Neural cell (in vitro differentiated cells): ENCODE measurements around the gene ZNF862. TPM values are rescaled to one million over a fixed set of nuclear protein-coding genes. Genes with fewer than 3 reads are reported as not detected.
"Not testable (repeated sequence)": the region's sequence is repeated elsewhere in the genome, so short reads cannot be mapped to it uniquely, and the experiment has no call there.

Source experiments
- H2AFZ ChIP-seq: fragments of 200-600, 300-800 bp; sonication (generic), shearing (Covaris generic); 2 replicates; pipeline ENCODE4 v1.6.0; 2014; ENCODE audit warnings: low read depth, mild to moderate bottlenecking, antibody characterized with exemption, low read length, moderate library complexity
- H3F3A ChIP-seq: fragments of 200-600 bp; shearing (Covaris generic); 2 replicates; pipeline ENCODE4 v1.6.1; 2016; ENCODE audit warnings: mild to moderate bottlenecking, moderate library complexity, mixed read lengths, antibody characterized with exemption, low read length; ENCODE audit not compliant: insufficient read depth, poor library complexity, severe bottlenecking
- H3K27ac ChIP-seq: fragments of 200-600, 300-800 bp; sonication (generic), shearing (Covaris generic); 2 replicates; pipeline ENCODE4 v1.5.1; 2014; ENCODE audit warnings: mild to moderate bottlenecking, low read length, moderate library complexity
- H3K27me3 ChIP-seq: fragments of 300-800, 200-600 bp; sonication (generic), shearing (Covaris generic); 2 replicates; pipeline ENCODE4 v1.6.0; 2014; ENCODE audit warnings: mild to moderate bottlenecking, low read depth, low read length, moderate library complexity; ENCODE audit not compliant: insufficient read depth
- H3K36me3 ChIP-seq: fragments of 300-800, 200-600 bp; sonication (generic), shearing (Covaris generic); 2 replicates; pipeline ENCODE4 v1.5.1; 2014; ENCODE audit warnings: mild to moderate bottlenecking, antibody characterized with exemption, low read length, moderate library complexity; ENCODE audit not compliant: insufficient read depth
- H3K4me2 ChIP-seq: fragments of 300-800, 200-600 bp; sonication (generic), shearing (Covaris generic); 2 replicates; pipeline ENCODE4 v1.6.0; 2014; ENCODE audit warnings: mild to moderate bottlenecking, low read length
- H3K4me3 ChIP-seq: fragments of 300-800, 200-600 bp; sonication (generic), shearing (Covaris generic); 2 replicates; pipeline ENCODE4 v1.5.1; 2014; ENCODE audit warnings: mild to moderate bottlenecking, low read length, moderate library complexity
- H3K79me2 ChIP-seq: fragments of 200-600 bp; shearing (Covaris generic); replicated peaks from 2 replicates; pipeline ENCODE4 v1.6.0; 2014; ENCODE audit warnings: mild to moderate bottlenecking, low read length, moderate library complexity; ENCODE audit not compliant: insufficient read depth
- H3K9ac ChIP-seq: fragments of 300-800, 200-600 bp; sonication (generic), shearing (Covaris generic); 2 replicates; pipeline ENCODE4 v1.6.1; 2016; ENCODE audit warnings: mild to moderate bottlenecking, low read length, mixed read lengths
- H3K9me2 ChIP-seq: fragments of 200-600 bp; shearing (Covaris generic); 2 replicates; pipeline ENCODE4 v1.6.1; 2016; ENCODE audit warnings: mild to moderate bottlenecking, low read length, mixed read lengths; ENCODE audit not compliant: insufficient read depth
- H3K9me3 ChIP-seq: fragments of 200-600, 300-800 bp; sonication (generic), shearing (Covaris generic); 2 replicates; pipeline ENCODE4 v1.6.1; 2016; ENCODE audit warnings: mild to moderate bottlenecking, mixed run types, low read length, moderate library complexity, mixed read lengths
- H4K20me1 ChIP-seq: fragments of 200-600 bp; shearing (Covaris generic); 2 replicates; pipeline ENCODE4 v1.6.1; 2016; ENCODE audit warnings: mild to moderate bottlenecking, mixed run types; ENCODE audit not compliant: insufficient read depth
- CTCF ChIP-seq: fragments of 450-650 bp; IDR thresholded peaks from 2 replicates; pipeline ENCODE4 v1.5.1; 2014; ENCODE audit warnings: antibody characterized with exemption, mild to moderate bottlenecking, moderate library complexity; ENCODE audit not compliant: poor library complexity, severe bottlenecking
- REST ChIP-seq: IDR thresholded peaks from 2 replicates; pipeline ENCODE4 v1.6.1; 2012; ENCODE audit warnings: borderline replicate concordance
- SMC3 ChIP-seq: fragments of 450-650 bp; conservative IDR thresholded peaks from 2 replicates; pipeline ENCODE4 v1.6.1; 2014; ENCODE audit warnings: antibody characterized with exemption, mild to moderate bottlenecking, moderate library complexity; ENCODE audit not compliant: poor library complexity
- polyA plus RNA-seq: library from polyadenylated mRNA; depleted of rRNA; stranded (reverse); fragments of >200 nt; gene quantifications from 2 replicates; pipeline ENCODE4 v1.2.3, GENCODE V29; 2014
- small RNA-seq, 3 experiments: library from RNA; depleted of rRNA; stranded (forward); fragments of <200 nt; gene quantifications; one replicate each; pipeline ENCODE3, GENCODE V24; 2012

Gene ZNF862
- polyA plus RNA-seq, 1 donor from 2014 or later = 19.0 TPM

GRCh38 chr7:149894957-149895356 is 56.8 kb downstream of the ZNF862 start:
- not testable (repeated sequence) for H3K27ac ChIP-seq, H3K9ac ChIP-seq, H3K9me2 ChIP-seq, H2AFZ ChIP-seq, H3K79me2 ChIP-seq, H3K27me3 ChIP-seq, H3K9me3 ChIP-seq, H3K4me2 ChIP-seq, H3K4me3 ChIP-seq, H4K20me1 ChIP-seq, H3K36me3 ChIP-seq, H3F3A ChIP-seq

- H2AFZ ChIP-seq, H4K20me1 ChIP-seq, H3K27me3 ChIP-seq, H3K9me3 ChIP-seq, H3K4me2 ChIP-seq, H3K36me3 ChIP-seq, H3K79me2 ChIP-seq, H3K9me2 ChIP-seq, H3F3A ChIP-seq: not testable (repeated sequence)
- Histone ChIP-seq H3K4me3 (peak overlapping the region; percentile 43), H3K9ac (peak overlapping the region; percentile 41), H3K27ac (peak overlapping the region; percentile 79)
- TF ChIP-seq CTCF (peak; percentile 52), SMC3 (peak; percentile 36), REST (peak; percentile 42)
These were observed 69.7 kb downstream of the ZNF862 start for GRCh38 chr7:149907776-149908376.

- H3K27ac ChIP-seq, H3K9ac ChIP-seq, H3K9me2 ChIP-seq, H3F3A ChIP-seq, H3K79me2 ChIP-seq, H3K9me3 ChIP-seq, H4K20me1 ChIP-seq, H2AFZ ChIP-seq, H3K4me3 ChIP-seq, H3K27me3 ChIP-seq, H3K4me2 ChIP-seq, H3K36me3 ChIP-seq: not testable (repeated sequence)
These were observed 72.0 kb downstream of the ZNF862 start for GRCh38 chr7:149910219-149910618.

GRCh38 chr7:149912126-149912525 is 74.0 kb downstream of the ZNF862 start:
- H3K36me3 ChIP-seq, H3K4me3 ChIP-seq, H4K20me1 ChIP-seq, H3F3A ChIP-seq, H3K79me2 ChIP-seq, H3K27me3 ChIP-seq, H3K27ac ChIP-seq, H2AFZ ChIP-seq, H3K9me2 ChIP-seq, H3K4me2 ChIP-seq, H3K9me3 ChIP-seq, H3K9ac ChIP-seq: not testable (repeated sequence)

Small RNA genes within 50 kb of the gene (small RNA-seq; reads per million reads assigned to genes)
- 0 reads per million in 3 experiments for gene AC093458.1

Other genes starting within 250 kb of the ZNF862 start
- 11.9 and 12.8 TPM in 2 replicates for gene ZNF467, start 64.8 kb upstream of the ZNF862 start, polyA plus RNA-seq
- 550 and 643 TPM in 2 replicates for gene ATP6V0E2, start 35.6 kb downstream of the ZNF862 start, polyA plus RNA-seq